LNCAP (cell line): ENCODE results near the gene UBAP2L.

Source experiments
- TF ChIP-seq, protein P1 (sequence below): fragments of 450-650 bp; IDR thresholded peaks from 2 replicates; pipeline ENCODE4 v1.5.1; 2017; ENCODE audit warnings: mild to moderate bottlenecking

Gene UBAP2L

DNA sequence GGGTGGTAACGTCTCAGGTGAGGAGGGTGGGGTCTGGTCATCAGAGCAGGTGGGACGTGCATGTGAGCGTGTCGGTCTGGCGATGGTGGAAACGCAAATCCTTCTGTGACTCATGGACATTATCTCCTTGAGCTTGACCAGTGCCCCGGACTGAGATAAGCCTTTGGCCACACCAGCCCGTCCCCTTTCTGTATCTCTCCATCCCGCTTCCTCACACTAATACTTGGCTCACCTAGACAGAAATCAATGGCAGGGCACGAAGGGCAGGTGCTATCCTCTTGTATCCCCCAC lies 92.3 kb downstream of the UBAP2L start:
- TF ChIP-seq, protein P1, sequence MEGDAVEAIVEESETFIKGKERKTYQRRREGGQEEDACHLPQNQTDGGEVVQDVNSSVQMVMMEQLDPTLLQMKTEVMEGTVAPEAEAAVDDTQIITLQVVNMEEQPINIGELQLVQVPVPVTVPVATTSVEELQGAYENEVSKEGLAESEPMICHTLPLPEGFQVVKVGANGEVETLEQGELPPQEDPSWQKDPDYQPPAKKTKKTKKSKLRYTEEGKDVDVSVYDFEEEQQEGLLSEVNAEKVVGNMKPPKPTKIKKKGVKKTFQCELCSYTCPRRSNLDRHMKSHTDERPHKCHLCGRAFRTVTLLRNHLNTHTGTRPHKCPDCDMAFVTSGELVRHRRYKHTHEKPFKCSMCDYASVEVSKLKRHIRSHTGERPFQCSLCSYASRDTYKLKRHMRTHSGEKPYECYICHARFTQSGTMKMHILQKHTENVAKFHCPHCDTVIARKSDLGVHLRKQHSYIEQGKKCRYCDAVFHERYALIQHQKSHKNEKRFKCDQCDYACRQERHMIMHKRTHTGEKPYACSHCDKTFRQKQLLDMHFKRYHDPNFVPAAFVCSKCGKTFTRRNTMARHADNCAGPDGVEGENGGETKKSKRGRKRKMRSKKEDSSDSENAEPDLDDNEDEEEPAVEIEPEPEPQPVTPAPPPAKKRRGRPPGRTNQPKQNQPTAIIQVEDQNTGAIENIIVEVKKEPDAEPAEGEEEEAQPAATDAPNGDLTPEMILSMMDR: no peak

DNA sequence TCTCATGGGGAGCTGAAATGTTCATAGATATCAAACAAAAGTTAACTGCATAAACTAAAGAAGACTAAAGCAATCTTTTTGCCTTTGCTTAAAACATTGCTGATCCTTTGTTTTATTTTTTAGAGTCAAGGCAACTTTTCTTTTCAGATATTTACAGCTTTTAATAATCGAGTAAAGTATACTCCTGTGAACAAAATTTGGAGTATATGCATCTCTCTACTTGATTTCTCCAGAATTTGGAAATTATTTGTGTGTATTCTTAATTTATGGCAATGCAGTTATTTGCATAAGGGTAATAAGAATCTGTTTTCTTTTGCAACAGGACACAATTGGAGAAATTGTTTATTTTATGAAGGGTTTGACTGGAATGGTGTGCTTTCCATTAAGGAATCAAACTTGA lies 95.9 kb downstream of the UBAP2L start:
- TF ChIP-seq, protein P1: no peak

DNA sequence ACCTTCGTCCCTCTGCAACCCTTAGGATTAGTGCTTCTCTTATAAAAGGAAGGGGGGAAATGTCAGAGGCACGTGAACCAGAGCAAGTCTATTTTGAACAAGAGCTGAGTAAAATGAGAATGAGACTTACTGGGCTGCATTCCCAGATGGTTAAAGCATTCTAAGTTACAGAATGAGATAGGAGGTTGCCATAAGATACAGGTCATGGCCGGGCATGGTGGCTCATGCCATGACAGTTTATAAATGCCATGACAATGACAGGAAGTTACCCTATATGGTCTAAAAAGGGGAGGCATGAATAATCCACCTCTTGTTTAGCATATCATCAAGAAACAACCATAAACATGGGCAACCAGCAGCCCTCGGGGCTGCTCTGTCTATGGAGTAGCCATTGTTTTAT lies 97.6 kb downstream of the UBAP2L start:
- TF ChIP-seq, protein P1: no peak
